ENCODE data around the gene USP11.
A peak's percentile ranks its signal among the peaks of the same experiment; 100 is the strongest.

Gene USP11

GRCh38 chrX:47190445-47191269, 42.2 kb upstream of the USP11 start:
- Histone ChIP-seq H3K4me3 (peak overlapping the region; percentile 64), H3K27ac (peak overlapping the region in 1 of 2 donors; percentile 10)
- DNase-seq (ENCODE audit: low spot score): peak; percentile 90
- TF ChIP-seq, protein P1, sequence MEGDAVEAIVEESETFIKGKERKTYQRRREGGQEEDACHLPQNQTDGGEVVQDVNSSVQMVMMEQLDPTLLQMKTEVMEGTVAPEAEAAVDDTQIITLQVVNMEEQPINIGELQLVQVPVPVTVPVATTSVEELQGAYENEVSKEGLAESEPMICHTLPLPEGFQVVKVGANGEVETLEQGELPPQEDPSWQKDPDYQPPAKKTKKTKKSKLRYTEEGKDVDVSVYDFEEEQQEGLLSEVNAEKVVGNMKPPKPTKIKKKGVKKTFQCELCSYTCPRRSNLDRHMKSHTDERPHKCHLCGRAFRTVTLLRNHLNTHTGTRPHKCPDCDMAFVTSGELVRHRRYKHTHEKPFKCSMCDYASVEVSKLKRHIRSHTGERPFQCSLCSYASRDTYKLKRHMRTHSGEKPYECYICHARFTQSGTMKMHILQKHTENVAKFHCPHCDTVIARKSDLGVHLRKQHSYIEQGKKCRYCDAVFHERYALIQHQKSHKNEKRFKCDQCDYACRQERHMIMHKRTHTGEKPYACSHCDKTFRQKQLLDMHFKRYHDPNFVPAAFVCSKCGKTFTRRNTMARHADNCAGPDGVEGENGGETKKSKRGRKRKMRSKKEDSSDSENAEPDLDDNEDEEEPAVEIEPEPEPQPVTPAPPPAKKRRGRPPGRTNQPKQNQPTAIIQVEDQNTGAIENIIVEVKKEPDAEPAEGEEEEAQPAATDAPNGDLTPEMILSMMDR (IDR thresholded peaks at IDR 0.05): no peak

- DNase-seq (ENCODE audit: low spot score): no peak
- H3K4me3 ChIP-seq: peak overlapping the region; percentile 64
- peak overlapping the region in 1 of 2 donors; percentile 10 for H3K27ac ChIP-seq
- TF ChIP-seq, protein P1 (IDR thresholded peaks at IDR 0.05): no peak
These were observed 41.5 kb upstream of the USP11 start for GRCh38 chrX:47191331-47191730.

- TF ChIP-seq, protein P1 (IDR thresholded peaks at IDR 0.05): no peak
- H3K4me3 ChIP-seq: peak overlapping the region; percentile 64
- H3K27ac ChIP-seq: no peak overlapping the region
- DNase-seq (ENCODE audit: low spot score): no peak
These were observed 40.9 kb upstream of the USP11 start for GRCh38 chrX:47191806-47192401.

DNA sequence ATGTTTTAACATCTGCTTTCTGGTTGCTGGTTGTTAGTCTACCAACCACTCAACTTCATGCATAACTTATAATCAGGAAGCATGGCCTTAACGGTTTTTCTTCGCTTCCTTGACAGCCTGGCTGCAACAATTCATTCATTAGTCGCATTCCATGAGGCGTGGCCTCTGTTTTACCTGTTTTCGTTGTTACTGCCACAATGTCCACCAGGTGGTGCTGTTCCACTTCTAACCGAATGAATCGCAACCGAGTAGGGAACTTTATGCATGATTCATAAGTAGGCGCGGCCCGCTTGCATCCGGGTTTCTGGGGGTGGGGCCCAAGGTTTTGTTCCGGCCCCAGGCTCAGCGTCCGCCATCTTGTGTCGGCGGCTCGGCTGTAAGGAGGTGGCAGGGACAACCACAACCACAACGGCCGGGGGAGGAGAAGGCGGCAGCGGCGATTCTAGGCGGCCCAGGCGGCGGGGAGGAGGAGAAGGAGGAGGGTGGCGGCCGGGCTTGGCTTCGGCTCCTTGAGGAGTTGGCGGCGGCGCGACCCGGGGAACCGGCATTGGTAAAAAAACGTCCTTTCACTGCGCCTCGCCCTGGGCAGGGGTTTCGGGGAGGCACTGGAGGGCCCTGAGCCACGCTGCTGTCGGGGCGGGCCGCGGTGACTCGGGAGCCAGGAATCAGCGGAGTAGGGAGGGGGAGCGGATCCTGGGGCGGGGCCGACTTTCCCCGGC, 39.2 kb upstream of the USP11 start, which contains the start of gene UBA1:
Gene UBA1 (plus strand): TSS at position 355 of the 719 bp plus-strand sequence. CDS start 4,974 bp downstream, outside the sequence.
- TF ChIP-seq, protein P1 (IDR thresholded peaks at IDR 0.05): peak; percentile 64
- H3K4me3 ChIP-seq: peak within 1 kb of the TSS; percentile 92
- peak within 1 kb of the TSS; percentile 83 to 97 for H3K27ac ChIP-seq
- DNase-seq (ENCODE audit: low spot score): peak; percentile 97

DNA sequence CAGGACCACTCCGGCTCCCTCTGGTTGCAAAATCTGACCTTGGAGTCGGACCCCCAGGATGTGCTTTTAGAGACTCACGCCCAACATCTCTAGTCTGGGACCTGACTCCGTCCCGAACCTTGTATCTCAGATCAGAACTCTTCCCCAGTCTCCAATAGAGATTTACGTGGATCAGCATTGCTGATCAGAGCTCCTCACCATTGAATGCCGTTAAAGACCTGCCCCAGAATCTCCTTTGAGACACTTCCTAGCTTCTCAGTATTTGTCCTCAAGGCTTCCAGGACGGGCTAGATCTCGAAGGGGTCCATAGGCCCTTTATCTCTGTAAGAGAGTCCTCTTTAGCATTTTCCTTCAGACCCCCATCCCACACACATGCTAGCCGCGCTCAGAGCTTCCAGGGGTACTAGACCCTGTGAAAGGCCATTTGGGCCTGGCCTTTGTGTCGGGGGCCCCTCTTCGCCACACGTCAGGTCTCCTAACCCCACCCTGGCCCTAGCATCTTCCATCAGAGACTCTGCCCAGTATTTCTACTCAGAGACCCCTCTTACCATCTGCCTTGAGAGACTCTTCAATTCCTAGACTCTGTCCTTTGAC, 38.5 kb upstream of the USP11 start:
- peak overlapping the region; percentile 83 to 97 for H3K27ac ChIP-seq
- TF ChIP-seq, protein P1 (IDR thresholded peaks at IDR 0.05): no peak
- no peak for DNase-seq (ENCODE audit: low spot score)

DNA sequence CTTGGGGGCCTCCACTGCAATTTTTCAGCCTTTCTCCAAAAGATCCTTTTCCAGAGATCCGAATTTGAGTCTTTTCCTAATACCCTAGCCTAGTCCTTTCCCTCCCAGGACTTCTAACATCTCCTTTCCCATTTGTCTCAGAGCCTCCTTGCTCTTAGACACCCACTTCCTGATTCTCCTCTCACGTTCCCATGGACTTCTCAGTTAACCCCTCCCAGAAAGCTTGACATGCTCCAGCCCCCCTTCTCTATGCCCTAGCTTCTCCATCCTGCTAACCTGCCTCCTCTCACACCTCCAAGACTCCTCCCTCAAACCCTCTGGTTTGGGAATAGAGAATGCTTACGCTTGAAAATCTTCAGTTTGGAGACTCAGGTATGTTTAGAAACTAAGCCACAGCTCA, 36.7 kb upstream of the USP11 start:
- TF ChIP-seq, protein P1 (IDR thresholded peaks at IDR 0.05): no peak
- Histone ChIP-seq H3K27ac (no peak overlapping the region), H3K4me3 (peak overlapping the region; percentile 36)
- no peak for DNase-seq (ENCODE audit: low spot score)

More for the DNA sequence above, 38.5 kb upstream of the USP11 start:
- peak overlapping the region; percentile 92 for H3K4me3 ChIP-seq

Measured in coronary artery (tissue), 2 donors.